A549 (cell line): ENCODE results near the gene TMEM182. TPM values are rescaled to one million over a fixed set of nuclear protein-coding genes. Genes with fewer than 3 reads are reported as not detected.

ENCODE experiments used
- ATAC-seq, 2 experiments: fragments of 200-7000 bp in 1 of 2; fragments of >200 bp in 1 of 2; cut with Nextera tagmentation in 1 of 2; cut with Tn5 transposase in 1 of 2; 3 replicates each; pipeline versions ENCODE4 v1.8.0 to v1.9.1; 2018 to 2020; ENCODE audit warnings: mild to moderate bottlenecking in 1 of 2, moderate library complexity in 1 of 2
- CTCF ChIA-PET: fragments of 300-600 bp; sonication (Branson Sonifier 250); formaldehyde crosslinking; extraction: SDS; loops from one replicate; lab custom pipeline; 2021; ENCODE audit warnings: antibody characterized with exemption, inconsistent platforms; lab: Yijun Ruan, JAX
- POLR2A ChIA-PET: fragments of 350-600 bp; formaldehyde crosslinking; extraction: SDS; loops from one replicate; lab custom pipeline; 2021; ENCODE audit warnings: antibody characterized with exemption, inconsistent platforms; lab: Yijun Ruan, JAX
- DNase-seq, 2 experiments: peaks; one replicate each; pipeline versions ENCODE4 v3.0.0 to v3.0.0-alpha.2; 2011 to 2016; ENCODE audit warnings: low read depth in 1 of 2, low spot score in 1 of 2
- FAIRE-seq: peaks from 2 replicates; lab custom pipeline; 2011; peaks lifted over from hg19 to GRCh38; lab: Jason Lieb, UNC
- H3K27ac ChIP-seq, 2 experiments: fragments of >200 bp; sonication (Bioruptor Twin); formaldehyde crosslinking; 3 replicates each; pipeline ENCODE4 v1.5.1; 2016 to 2017
- H3K4me1 ChIP-seq: fragments of >200 bp; sonication (Bioruptor Twin); formaldehyde crosslinking; 3 replicates; pipeline ENCODE4 v1.6.1; 2016
- H3K4me2 ChIP-seq: fragments of >200 bp; sonication (Bioruptor Twin); formaldehyde crosslinking; 3 replicates; pipeline ENCODE4 v1.6.1; 2016
- H3K4me3 ChIP-seq: fragments of >200 bp; sonication (Bioruptor Twin); formaldehyde crosslinking; 3 replicates; pipeline ENCODE4 v1.5.1; 2016
- H3K9me3 ChIP-seq: fragments of >200 bp; sonication (Bioruptor Twin); formaldehyde crosslinking; 3 replicates; pipeline ENCODE4 v1.6.1; 2016
- CBX2 ChIP-seq: fragments of 200-600 bp; sonication (generic); IDR thresholded peaks from 2 replicates; pipeline ENCODE4 v1.6.1; 2016; ENCODE audit warnings: low read depth, mild to moderate bottlenecking, borderline replicate concordance
- CBX8 ChIP-seq: fragments of 200-600 bp; sonication (generic); IDR thresholded peaks from 2 replicates; pipeline ENCODE4 v1.6.1; 2016
- CHD2 ChIP-seq: fragments of 150-350 bp; IDR thresholded peaks from 2 replicates; pipeline ENCODE4 v1.6.1; 2014; ENCODE audit warnings: low read length; ENCODE audit not compliant: partially characterized antibody
- CHD4 ChIP-seq: fragments of 200-600 bp; sonication (generic); IDR thresholded peaks from 2 replicates; pipeline ENCODE4 v1.6.1; 2016; ENCODE audit warnings: antibody characterized with exemption, mild to moderate bottlenecking, borderline replicate concordance
- EHMT2 ChIP-seq: fragments of 200-600 bp; sonication (generic); IDR thresholded peaks from 2 replicates; pipeline ENCODE4 v1.6.1; 2016; ENCODE audit warnings: antibody characterized with exemption, low read depth, mild to moderate bottlenecking, moderate library complexity
- JUN ChIP-seq, 2 experiments: fragments of >200 bp; sonication (Bioruptor Twin); formaldehyde crosslinking; IDR thresholded peaks; 2 replicates in 1 of 2; 3 replicates in 1 of 2; pipeline ENCODE4 v1.6.1; 2016 to 2017
- KDM1A ChIP-seq: fragments of 200-600 bp; sonication (generic); IDR thresholded peaks from 2 replicates; pipeline ENCODE4 v1.6.1; 2016; ENCODE audit warnings: low read depth, mild to moderate bottlenecking
- PBX3 ChIP-seq: IDR thresholded peaks from 2 replicates; pipeline ENCODE4 v1.6.1; 2012
- PHF8 ChIP-seq: fragments of 200-600 bp; sonication (generic); IDR thresholded peaks from 2 replicates; pipeline ENCODE4 v1.6.1; 2016; ENCODE audit warnings: low read depth, mild to moderate bottlenecking, antibody characterized with exemption, moderate library complexity, borderline replicate concordance
- POLR2A ChIP-seq: IDR thresholded peaks from 2 replicates; pipeline ENCODE4 v1.6.1; 2012; ENCODE audit warnings: mild to moderate bottlenecking, low read length
- RCOR1 ChIP-seq: fragments of 150-350 bp; IDR thresholded peaks from 2 replicates; pipeline ENCODE4 v1.6.1; 2014; ENCODE audit warnings: antibody characterized with exemption, low read length, low read depth
- RNF2 ChIP-seq: fragments of 200-600 bp; sonication (generic); IDR thresholded peaks from 2 replicates; pipeline ENCODE4 v1.6.1; 2016; ENCODE audit warnings: low read depth, mild to moderate bottlenecking, antibody characterized with exemption, moderate library complexity, borderline replicate concordance
- SMC3 ChIP-seq: fragments of >200 bp; sonication (Bioruptor Twin); formaldehyde crosslinking; IDR thresholded peaks from 3 replicates; pipeline ENCODE4 v1.6.1; 2018; ENCODE audit warnings: inconsistent platforms
- USF2 ChIP-seq: fragments of 450-650 bp; IDR thresholded peaks from 2 replicates; pipeline ENCODE4 v1.6.1; 2014; ENCODE audit warnings: antibody characterized with exemption
- ZC3H11A ChIP-seq: fragments of 450-650 bp; IDR thresholded peaks from 2 replicates; pipeline ENCODE4 v1.6.1; 2014; ENCODE audit warnings: antibody characterized with exemption, mild to moderate bottlenecking
- ZSCAN20 ChIP-seq: fragments of 250-450 bp; sonication (Bioruptor Pico); IDR thresholded peaks from 2 replicates; pipeline ENCODE4 v1.8.0; 2022; ENCODE audit warnings: mild to moderate bottlenecking, moderate library complexity
- WGBS: methylation state at CpG from one replicate; pipeline ENCODE4 v1.1.6; 2017; ENCODE audit errors: missing lambda C conversion rate; 5-methylcytosine and 5-hydroxymethylcytosine counted together
- polyA plus RNA-seq, 4 experiments: library from polyadenylated mRNA; depleted of rRNA in 3 of 4; stranded (reverse); fragments of >200 nt; fragmentation: RNase III in 1 of 4; extraction: RNeasy Plus Mini Kit Qiagen cat#74134 plus additional on column Dnase treatment in 1 of 4; gene quantifications; 2 replicates in 3 of 4; 3 replicates in 1 of 4; pipeline ENCODE4 v1.2.3, GENCODE V29; 2011 to 2017
- TF ChIP-seq, protein P1 (sequence below): IDR thresholded peaks from 2 replicates; pipeline ENCODE4 v1.6.1; 2012; ENCODE audit warnings: low read depth, borderline replicate concordance
- TF ChIP-seq, protein P2 (sequence below): fragments of 200-600 bp; sonication (generic); IDR thresholded peaks from 2 replicates; pipeline ENCODE4 v1.6.1; 2016; ENCODE audit warnings: antibody characterized with exemption, mild to moderate bottlenecking, moderate library complexity
- TF ChIP-seq, protein P3 (sequence below): IDR thresholded peaks from 2 replicates; pipeline ENCODE4 v1.6.1; 2012
- TF ChIP-seq, protein P4 (sequence below): fragments of >200 bp; sonication (Bioruptor Twin); formaldehyde crosslinking; IDR thresholded peaks from 3 replicates; pipeline ENCODE4 v1.6.1; 2016
- TF ChIP-seq, protein P5 (sequence below): fragments of >200 bp; sonication (Bioruptor Twin); formaldehyde crosslinking; IDR thresholded peaks from 3 replicates; pipeline ENCODE4 v1.5.1; 2016

The TMEM182 gene
- polyA plus RNA-seq, 2 of the 4 experiments (the other 2 are of a cell fraction), result 5.3 to 13.1 TPM

GRCh38 chr2:102736410-102737409 is 25.1 kb upstream of the TMEM182 start:
- no peak for FAIRE-seq
- Histone ChIP-seq H3K9me3 (no peaks in the 10 kb centered on the region), H3K4me2 (peak overlapping the region; percentile 87), H3K4me1 (peaks cover 12% of the 10 kb centered on the region; the same call in 2 of the 3 replicates), H3K4me3 (peak overlapping the region; percentile 91), H3K27ac (peak overlapping the region; percentile 90 to 93)
- peak; percentile 97 to 99 for ATAC-seq
- WGBS, result 2% methylated on average over 32 of the region's 52 CpGs
- DNase-seq, result peak; percentile 68
- ChIA-PET CTCF (interaction anchor here (0.9 to 3.7 kb wide), 8 partner anchors 11 to 271 kb away, joined by 3 to 21 read pairs (median 4); partner anchors contain the start of gene SLC9A4), POLR2A (no interaction called here)
- TF ChIP-seq PHF8 (peak; percentile 73; the same call in 1 of the 2 replicates), POLR2A (peak; percentile 97), CHD2 (no peak), USF2 (no peak), KDM1A (no peak), JUN (IDR thresholded peaks at IDR 0.05) (peak in 1 of 2 experiments; percentile 60; a peak in 1 of 5 replicates), CHD4 (peak; percentile 68; the same call in 1 of the 2 replicates), EHMT2 (no peak)
- TF ChIP-seq, protein P1, sequence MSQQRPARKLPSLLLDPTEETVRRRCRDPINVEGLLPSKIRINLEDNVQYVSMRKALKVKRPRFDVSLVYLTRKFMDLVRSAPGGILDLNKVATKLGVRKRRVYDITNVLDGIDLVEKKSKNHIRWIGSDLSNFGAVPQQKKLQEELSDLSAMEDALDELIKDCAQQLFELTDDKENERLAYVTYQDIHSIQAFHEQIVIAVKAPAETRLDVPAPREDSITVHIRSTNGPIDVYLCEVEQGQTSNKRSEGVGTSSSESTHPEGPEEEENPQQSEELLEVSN, result peak; percentile 65; the same call in 1 of the 2 replicates
- TF ChIP-seq, protein P2, sequence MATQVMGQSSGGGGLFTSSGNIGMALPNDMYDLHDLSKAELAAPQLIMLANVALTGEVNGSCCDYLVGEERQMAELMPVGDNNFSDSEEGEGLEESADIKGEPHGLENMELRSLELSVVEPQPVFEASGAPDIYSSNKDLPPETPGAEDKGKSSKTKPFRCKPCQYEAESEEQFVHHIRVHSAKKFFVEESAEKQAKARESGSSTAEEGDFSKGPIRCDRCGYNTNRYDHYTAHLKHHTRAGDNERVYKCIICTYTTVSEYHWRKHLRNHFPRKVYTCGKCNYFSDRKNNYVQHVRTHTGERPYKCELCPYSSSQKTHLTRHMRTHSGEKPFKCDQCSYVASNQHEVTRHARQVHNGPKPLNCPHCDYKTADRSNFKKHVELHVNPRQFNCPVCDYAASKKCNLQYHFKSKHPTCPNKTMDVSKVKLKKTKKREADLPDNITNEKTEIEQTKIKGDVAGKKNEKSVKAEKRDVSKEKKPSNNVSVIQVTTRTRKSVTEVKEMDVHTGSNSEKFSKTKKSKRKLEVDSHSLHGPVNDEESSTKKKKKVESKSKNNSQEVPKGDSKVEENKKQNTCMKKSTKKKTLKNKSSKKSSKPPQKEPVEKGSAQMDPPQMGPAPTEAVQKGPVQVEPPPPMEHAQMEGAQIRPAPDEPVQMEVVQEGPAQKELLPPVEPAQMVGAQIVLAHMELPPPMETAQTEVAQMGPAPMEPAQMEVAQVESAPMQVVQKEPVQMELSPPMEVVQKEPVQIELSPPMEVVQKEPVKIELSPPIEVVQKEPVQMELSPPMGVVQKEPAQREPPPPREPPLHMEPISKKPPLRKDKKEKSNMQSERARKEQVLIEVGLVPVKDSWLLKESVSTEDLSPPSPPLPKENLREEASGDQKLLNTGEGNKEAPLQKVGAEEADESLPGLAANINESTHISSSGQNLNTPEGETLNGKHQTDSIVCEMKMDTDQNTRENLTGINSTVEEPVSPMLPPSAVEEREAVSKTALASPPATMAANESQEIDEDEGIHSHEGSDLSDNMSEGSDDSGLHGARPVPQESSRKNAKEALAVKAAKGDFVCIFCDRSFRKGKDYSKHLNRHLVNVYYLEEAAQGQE, result no peak
- TF ChIP-seq, protein P3, sequence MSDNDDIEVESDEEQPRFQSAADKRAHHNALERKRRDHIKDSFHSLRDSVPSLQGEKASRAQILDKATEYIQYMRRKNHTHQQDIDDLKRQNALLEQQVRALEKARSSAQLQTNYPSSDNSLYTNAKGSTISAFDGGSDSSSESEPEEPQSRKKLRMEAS, result peak; percentile 60; the same call in 1 of the 2 replicates
- TF ChIP-seq, protein P4, sequence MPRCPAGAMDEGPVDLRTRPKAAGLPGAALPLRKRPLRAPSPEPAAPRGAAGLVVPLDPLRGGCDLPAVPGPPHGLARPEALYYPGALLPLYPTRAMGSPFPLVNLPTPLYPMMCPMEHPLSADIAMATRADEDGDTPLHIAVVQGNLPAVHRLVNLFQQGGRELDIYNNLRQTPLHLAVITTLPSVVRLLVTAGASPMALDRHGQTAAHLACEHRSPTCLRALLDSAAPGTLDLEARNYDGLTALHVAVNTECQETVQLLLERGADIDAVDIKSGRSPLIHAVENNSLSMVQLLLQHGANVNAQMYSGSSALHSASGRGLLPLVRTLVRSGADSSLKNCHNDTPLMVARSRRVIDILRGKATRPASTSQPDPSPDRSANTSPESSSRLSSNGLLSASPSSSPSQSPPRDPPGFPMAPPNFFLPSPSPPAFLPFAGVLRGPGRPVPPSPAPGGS, result peak; percentile 86; the same call in 2 of the 3 replicates

- Histone ChIP-seq H3K4me2 (peak overlapping the region; percentile 87), H3K27ac (peak overlapping the region; percentile 90 to 93; a peak in 5 of 6 replicates), H3K4me1 (peaks cover 12% of the 10 kb centered on the region; the same call in 2 of the 3 replicates), H3K4me3 (peak overlapping the region; percentile 91), H3K9me3 (no peaks in the 10 kb centered on the region)
- ChIA-PET CTCF (interaction anchor here (1.0 to 3.7 kb wide), 5 partner anchors 11 to 272 kb away, joined by 3 to 21 read pairs (median 4); no protein-coding TSS in a partner anchor), POLR2A (no interaction called here)
- TF ChIP-seq CBX8 (no peak), CBX2 (no peak), KDM1A (no peak), ZC3H11A (no peak), RNF2 (no peak), RCOR1 (no peak), PBX3 (no peak), ZSCAN20 (CRISPR knock-in tag) (no peak), EHMT2 (no peak), SMC3 (no peak)
- TF ChIP-seq, protein P5, sequence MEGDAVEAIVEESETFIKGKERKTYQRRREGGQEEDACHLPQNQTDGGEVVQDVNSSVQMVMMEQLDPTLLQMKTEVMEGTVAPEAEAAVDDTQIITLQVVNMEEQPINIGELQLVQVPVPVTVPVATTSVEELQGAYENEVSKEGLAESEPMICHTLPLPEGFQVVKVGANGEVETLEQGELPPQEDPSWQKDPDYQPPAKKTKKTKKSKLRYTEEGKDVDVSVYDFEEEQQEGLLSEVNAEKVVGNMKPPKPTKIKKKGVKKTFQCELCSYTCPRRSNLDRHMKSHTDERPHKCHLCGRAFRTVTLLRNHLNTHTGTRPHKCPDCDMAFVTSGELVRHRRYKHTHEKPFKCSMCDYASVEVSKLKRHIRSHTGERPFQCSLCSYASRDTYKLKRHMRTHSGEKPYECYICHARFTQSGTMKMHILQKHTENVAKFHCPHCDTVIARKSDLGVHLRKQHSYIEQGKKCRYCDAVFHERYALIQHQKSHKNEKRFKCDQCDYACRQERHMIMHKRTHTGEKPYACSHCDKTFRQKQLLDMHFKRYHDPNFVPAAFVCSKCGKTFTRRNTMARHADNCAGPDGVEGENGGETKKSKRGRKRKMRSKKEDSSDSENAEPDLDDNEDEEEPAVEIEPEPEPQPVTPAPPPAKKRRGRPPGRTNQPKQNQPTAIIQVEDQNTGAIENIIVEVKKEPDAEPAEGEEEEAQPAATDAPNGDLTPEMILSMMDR, result no peak
- WGBS, result 95% methylated on average over 1 of the region's 1 CpG
- FAIRE-seq (no peak), DNase-seq (no peak), ATAC-seq (no peak)
Observed at GRCh38 chr2:102737431-102737830, 24.4 kb upstream of the TMEM182 start.
